Kidney glomerular epithelial cell (primary cell): ENCODE measurements around the gene C1QTNF1.

Source experiments
- DNase-seq: peaks from one replicate; lab custom pipeline; 2025; lab: John Stamatoyannopoulos, UW

C1QTNF1 gene

DNA sequence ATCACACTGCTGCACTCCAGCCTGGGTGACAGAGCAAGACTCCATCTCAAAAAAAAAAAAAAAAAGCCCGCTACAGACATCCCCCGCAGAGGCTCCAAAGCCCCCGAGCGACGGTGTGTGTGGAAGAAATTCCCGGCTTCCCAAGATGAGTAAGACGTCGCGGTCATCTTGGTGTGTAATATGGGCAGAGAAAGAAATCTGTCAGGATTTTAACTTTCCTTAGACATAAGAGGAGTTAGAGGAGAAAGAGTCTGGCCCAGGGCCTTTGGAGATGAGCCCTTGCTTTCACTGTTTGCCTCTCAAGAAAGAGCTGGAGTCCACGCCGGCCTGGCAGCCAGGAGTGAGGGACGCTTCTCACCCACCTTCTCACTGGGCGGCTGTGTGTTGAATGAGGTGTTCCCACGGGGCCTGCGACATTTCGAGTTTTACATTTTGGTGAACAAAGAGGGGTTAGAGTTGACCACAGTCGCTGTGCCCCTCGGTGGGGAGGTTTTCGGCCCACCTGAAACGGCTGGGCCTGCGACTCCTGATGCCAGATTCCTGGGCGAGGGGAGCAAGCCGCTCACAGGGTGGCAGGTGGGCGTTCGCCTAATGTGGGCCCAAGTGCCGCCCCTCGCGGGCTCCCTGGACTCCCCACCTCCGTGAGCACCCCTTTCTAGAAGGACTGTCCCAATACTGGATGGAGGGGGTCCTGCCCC lies 17.9 kb downstream of the C1QTNF1 start:
- no peak for DNase-seq

GRCh38 chr17:79042421-79043190 lies 18.6 kb downstream of the C1QTNF1 start:
- DNase-seq, result no peak

- no peak for DNase-seq
Measured at GRCh38 chr17:79043191-79043930, 19.4 kb downstream of the C1QTNF1 start.

DNA sequence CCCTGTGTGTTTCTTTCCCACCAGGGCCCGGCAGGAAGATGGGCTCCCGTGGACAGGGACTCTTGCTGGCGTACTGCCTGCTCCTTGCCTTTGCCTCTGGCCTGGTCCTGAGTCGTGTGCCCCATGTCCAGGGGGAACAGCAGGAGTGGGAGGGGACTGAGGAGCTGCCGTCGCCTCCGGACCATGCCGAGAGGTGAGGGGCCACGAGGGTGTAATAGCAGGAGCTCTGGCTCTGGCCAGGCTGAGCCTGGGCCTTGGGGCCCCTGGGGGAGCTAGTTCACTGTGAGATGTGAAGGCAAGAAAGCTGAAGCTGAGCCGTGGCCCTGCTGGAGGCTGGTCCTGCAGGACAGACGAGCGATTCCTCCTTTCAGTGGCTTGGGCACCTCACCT lies 20.0 kb downstream of the C1QTNF1 start:
- DNase-seq, result no peak

- DNase-seq, result no peak
Measured at GRCh38 chr17:79044462-79044861, 20.5 kb downstream of the C1QTNF1 start.

DNA sequence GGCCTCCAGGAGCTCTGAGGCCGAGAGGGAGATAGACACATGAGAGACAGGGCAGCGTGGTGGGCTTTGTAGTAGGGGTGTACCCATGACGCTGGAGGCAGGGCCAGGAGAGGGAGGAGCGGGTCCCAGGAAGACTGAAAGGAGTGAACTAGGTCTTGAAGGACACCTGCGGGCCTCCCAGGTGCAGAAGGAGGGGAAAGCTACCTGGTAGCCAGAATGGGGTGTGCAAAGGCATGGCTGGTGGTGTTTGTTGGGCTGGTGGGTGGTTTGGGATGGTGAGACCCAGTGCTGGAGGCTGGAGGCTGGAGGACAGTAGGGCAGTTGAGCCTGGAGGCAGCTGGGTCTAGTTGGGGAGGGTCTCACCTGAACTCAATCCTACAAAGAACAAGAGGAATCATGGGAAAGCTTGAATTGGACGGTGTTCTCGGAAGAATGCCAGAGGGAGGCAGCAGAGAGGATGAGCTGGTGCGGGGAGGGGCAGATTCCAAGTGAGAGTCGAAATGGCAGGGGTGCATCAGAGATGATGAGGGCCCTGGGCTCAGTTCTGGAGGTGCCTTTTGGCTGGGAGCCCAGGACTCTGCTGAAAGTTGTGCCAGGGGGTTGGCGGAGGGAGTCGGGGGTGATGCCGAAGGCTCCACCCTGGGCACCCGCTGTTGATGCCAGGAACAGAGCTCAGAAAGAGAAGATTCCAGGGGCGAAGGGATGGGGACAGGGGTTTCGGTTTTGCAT lies 21.2 kb downstream of the C1QTNF1 start:
- no peak for DNase-seq

GRCh38 chr17:79045842-79046196 lies 21.9 kb downstream of the C1QTNF1 start:
- peak; percentile 21 for DNase-seq

DNA sequence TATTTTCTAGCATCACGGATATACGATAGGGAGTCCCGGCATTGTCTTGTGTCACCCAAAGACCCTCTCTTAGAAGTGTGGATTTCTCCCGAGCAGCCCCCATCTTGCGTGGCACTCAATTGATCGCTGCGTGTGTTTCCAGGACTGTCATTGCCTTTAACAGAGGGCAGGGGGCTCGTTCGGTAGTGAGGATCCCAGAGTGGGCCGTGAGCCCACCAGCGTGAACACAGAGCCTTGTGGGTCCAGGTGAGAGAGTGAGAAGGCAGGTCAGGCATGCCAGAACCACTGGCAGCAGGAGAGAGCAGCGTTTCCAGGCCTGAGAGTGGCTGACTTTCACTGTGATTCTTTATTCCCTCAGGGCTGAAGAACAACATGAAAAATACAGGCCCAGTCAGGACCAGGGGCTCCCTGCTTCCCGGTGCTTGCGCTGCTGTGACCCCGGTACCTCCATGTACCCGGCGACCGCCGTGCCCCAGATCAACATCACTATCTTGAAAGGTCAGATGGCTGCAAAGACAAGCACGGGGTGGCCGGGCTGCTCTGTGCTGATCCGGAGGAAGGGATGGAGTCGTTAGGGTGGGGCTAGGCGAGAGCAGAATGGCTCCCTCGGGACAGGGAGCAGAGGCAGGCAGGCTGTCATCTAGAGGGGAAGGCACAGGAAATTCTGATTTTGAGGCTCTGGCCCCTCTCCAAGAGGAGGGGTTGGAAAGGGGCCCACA lies 22.4 kb downstream of the C1QTNF1 start:
- no peak for DNase-seq

DNA sequence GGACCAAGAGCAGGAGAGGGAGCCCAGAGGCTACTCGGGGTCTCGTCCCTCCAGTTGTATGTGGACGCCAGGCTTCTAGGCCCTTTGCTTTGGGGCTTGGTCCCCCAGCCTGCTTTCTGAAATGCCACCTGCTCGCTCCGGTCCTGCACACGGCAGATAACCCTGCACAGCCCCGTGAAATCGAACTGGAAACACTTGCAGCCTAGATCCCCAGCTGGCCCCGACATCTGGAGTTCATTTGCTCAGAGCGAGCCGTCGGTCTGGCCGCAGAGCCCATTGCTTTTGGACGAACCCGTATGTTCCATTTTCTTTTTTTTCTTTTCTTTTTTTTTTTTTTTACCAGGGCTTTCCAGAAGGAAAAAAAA lies 22.9 kb downstream of the C1QTNF1 start:
- no peak for DNase-seq

DNA sequence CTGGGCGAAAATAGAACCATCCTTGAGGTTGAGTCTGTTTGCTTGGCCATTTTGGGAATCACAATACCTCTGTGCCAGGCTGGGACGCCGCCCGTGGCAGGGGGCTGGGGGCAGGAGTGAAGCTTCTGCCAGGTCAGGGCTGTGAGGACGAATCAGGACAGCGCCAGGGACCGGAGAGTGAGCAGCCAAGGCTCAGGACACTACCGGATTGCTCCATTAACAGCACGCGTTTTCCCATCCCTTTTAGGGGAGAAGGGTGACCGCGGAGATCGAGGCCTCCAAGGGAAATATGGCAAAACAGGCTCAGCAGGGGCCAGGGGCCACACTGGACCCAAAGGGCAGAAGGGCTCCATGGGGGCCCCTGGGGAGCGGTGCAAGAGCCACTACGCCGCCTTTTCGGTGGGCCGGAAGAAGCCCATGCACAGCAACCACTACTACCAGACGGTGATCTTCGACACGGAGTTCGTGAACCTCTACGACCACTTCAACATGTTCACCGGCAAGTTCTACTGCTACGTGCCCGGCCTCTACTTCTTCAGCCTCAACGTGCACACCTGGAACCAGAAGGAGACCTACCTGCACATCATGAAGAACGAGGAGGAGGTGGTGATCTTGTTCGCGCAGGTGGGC lies 23.4 kb downstream of the C1QTNF1 start:
- DNase-seq, result no peak

DNA sequence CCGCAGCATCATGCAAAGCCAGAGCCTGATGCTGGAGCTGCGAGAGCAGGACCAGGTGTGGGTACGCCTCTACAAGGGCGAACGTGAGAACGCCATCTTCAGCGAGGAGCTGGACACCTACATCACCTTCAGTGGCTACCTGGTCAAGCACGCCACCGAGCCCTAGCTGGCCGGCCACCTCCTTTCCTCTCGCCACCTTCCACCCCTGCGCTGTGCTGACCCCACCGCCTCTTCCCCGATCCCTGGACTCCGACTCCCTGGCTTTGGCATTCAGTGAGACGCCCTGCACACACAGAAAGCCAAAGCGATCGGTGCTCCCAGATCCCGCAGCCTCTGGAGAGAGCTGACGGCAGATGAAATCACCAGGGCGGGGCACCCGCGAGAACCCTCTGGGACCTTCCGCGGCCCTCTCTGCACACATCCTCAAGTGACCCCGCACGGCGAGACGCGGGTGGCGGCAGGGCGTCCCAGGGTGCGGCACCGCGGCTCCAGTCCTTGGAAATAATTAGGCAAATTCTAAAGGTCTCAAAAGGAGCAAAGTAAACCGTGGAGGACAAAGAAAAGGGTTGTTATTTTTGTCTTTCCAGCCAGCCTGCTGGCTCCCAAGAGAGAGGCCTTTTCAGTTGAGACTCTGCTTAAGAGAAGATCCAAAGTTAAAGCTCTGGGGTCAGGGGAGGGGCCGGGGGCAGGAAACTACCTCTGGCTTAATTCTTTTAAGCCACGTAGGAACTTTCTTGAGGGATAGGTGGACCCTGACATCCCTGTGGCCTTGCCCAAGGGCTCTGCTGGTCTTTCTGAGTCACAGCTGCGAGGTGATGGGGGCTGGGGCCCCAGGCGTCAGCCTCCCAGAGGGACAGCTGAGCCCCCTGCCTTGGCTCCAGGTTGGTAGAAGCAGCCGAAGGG lies 24.2 kb downstream of the C1QTNF1 start:
- DNase-seq, result no peak

DNA sequence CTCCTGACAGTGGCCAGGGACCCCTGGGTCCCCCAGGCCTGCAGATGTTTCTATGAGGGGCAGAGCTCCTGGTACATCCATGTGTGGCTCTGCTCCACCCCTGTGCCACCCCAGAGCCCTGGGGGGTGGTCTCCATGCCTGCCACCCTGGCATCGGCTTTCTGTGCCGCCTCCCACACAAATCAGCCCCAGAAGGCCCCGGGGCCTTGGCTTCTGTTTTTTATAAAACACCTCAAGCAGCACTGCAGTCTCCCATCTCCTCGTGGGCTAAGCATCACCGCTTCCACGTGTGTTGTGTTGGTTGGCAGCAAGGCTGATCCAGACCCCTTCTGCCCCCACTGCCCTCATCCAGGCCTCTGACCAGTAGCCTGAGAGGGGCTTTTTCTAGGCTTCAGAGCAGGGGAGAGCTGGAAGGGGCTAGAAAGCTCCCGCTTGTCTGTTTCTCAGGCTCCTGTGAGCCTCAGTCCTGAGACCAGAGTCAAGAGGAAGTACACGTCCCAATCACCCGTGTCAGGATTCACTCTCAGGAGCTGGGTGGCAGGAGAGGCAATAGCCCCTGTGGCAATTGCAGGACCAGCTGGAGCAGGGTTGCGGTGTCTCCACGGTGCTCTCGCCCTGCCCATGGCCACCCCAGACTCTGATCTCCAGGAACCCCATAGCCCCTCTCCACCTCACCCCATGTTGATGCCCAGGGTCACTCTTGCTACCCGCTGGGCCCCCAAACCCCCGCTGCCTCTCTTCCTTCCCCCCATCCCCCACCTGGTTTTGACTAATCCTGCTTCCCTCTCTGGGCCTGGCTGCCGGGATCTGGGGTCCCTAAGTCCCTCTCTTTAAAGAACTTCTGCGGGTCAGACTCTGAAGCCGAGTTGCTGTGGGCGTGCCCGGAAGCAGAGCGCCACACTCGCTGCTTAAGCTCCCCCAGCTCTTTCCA lies 25.1 kb downstream of the C1QTNF1 start:
- DNase-seq, result no peak

GRCh38 chr17:79049821-79050220 lies 25.9 kb downstream of the C1QTNF1 start:
- no peak for DNase-seq

DNA sequence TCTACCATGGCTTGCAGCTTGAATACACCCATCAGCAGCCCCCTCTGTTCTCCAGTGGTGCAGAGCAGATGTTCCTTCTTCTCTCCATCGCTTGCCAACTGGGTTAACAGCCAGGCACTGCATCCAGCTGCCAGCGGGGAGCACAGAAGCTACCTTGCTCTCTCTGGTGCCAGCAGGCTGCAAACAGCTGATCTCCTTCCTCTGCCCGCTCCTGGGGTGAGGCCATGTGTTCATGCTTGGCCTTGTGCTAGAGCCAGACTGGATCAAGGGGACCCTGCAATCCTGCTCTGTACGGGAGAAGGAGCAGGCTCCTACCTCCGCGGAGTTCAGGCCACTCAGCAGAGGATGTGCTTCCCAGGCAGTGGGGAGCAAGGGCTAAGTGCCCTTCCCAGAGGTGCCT lies 26.6 kb downstream of the C1QTNF1 start:
- DNase-seq, result no peak

DNA sequence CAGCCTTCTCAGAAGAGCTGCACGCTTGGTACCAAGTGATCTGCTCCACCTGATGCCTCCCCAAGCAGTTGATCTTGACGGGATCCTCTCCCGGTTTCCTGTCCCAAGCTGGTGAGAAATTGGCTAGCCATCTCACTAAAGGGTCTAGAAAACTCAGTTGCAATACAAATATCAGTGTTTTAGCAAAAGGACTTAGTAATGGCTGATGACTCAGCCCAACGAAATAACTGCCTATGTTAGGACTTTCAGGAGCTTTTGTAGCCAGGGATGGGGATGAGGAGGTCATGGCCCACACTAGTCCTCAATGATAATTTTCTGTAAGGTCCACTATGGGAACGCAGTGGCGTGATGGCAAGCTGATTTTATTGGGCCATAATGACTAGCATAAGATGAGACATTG lies 27.3 kb downstream of the C1QTNF1 start:
- DNase-seq, result no peak

DNA sequence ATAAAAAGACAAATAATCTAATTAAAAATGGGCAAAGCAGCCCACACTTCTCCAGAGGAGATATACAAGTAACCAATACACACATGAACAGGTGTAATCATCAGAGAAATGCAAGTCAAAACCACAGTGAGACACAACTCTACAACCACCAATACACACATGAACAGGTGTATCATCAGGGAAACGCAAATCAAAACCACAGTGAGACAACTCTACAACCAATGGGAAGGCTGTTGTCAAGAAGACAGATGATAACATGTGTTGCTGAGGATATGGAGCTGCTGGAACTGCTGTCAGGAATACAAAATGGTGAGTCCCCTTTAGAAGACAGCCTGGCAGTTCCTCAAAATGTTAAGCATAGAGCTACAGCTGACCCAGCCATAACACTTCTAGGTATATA lies 28.2 kb downstream of the C1QTNF1 start:
- DNase-seq, result no peak

DNA sequence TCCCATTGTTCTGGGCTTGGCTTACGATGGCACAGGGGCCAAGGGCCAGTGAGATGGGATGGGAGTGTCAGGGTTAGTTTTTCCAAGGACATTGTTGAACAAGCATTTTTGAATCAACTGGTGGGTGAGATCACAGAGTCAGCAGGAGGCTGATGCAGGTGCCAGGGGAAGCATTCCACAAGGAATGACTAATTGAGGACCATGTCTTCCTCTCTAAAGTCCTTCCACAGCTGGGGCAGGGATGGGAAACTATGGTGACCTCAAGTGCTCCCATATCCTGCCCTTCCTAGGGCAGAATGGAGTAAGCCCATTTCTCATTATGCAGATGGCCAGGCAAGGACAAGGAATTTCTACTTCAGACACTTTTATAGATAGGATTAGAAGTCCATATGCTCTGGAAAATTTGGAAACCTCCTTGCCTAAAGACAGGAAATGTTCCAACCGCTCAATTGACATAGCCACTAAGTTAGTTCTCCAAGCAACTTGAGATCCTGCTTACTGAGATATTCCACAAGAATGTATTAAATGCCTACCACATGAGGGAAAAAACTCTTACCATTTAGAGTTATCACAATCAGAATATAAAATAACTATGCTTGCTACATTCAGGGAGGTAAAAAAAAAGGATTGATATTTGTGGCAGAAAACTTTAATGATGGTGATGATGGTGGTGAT lies 29.4 kb downstream of the C1QTNF1 start:
- DNase-seq, result peak; percentile 28

GRCh38 chr17:79054200-79054960 lies 30.4 kb downstream of the C1QTNF1 start:
- DNase-seq, result no peak
